IMR-90 (cell line): ENCODE results near the gene CASS4. TPM values are rescaled to one million over a fixed set of nuclear protein-coding genes. Genes with fewer than 3 reads are reported as not detected.

Source experiments
- ATAC-seq: fragments of 200-7000 bp; cut with Tn5 transposase; 2 replicates; pipeline ENCODE4 v1.9.1; 2020; ENCODE audit warnings: low read depth, mild to moderate bottlenecking, moderate library complexity
- BruUV-seq: library from RNA; stranded (reverse); fragments of 400-500 nt; replicated peaks from 2 replicates; lab custom pipeline; 2021; lab: Mats Ljungman, UMichigan
- CTCF ChIA-PET: fragments of 300-600 bp; formaldehyde crosslinking; extraction: SDS; loops from one replicate; lab custom pipeline; 2021; ENCODE audit warnings: antibody characterized with exemption; lab: Yijun Ruan, JAX
- POLR2A ChIA-PET: fragments of 300-600 bp; sonication (Branson Sonifier 250); formaldehyde crosslinking; loops from one replicate; lab custom pipeline; 2022; ENCODE audit warnings: antibody characterized with exemption; ENCODE audit not compliant: unreplicated experiment; lab: Charles Lee
- DNase-seq: peaks from one replicate; pipeline ENCODE4 v3.0.0; 2013
- H2AFZ ChIP-seq: replicated peaks from 2 replicates; pipeline ENCODE3; 2013; ENCODE audit warnings: low read length, mild to moderate bottlenecking; ENCODE audit not compliant: poor library complexity
- H2AK5ac ChIP-seq: 2 replicates; pipeline ENCODE4 v1.6.1; 2013; ENCODE audit warnings: low read depth, low read length, inconsistent platforms
- H2AK9ac ChIP-seq: replicated peaks from 2 replicates; pipeline ENCODE3; 2013; ENCODE audit warnings: mild to moderate bottlenecking, low read depth, low read length, moderate library complexity; ENCODE audit not compliant: poor library complexity
- H2BK120ac ChIP-seq: 2 replicates; pipeline ENCODE4 v1.6.1; 2013; ENCODE audit warnings: low read depth, low read length, inconsistent platforms
- H2BK15ac ChIP-seq: 3 replicates; pipeline ENCODE4 v1.6.1; 2013; ENCODE audit warnings: low read depth, low read length, inconsistent platforms
- H2BK20ac ChIP-seq: 2 replicates; pipeline ENCODE4 v1.6.1; 2013; ENCODE audit warnings: low read depth, mild to moderate bottlenecking, inconsistent platforms, low read length, moderate library complexity
- H2BK5ac ChIP-seq: 2 replicates; pipeline ENCODE4 v1.6.1; 2013; ENCODE audit warnings: mild to moderate bottlenecking, low read depth, low read length, inconsistent platforms; ENCODE audit not compliant: poor library complexity, severe bottlenecking
- H3K14ac ChIP-seq: replicated peaks from 2 replicates; pipeline ENCODE4 v1.6.1; 2013; ENCODE audit warnings: low read depth, low read length, inconsistent platforms
- H3K18ac ChIP-seq: 2 replicates; pipeline ENCODE4 v1.6.1; 2013; ENCODE audit warnings: low read depth, low read length, control low read depth
- H3K23ac ChIP-seq: 2 replicates; pipeline ENCODE4 v1.6.1; 2013; ENCODE audit warnings: low read depth, low read length, inconsistent platforms
- H3K27ac ChIP-seq: 2 replicates; pipeline ENCODE4 v1.5.1; 2013; ENCODE audit warnings: mild to moderate bottlenecking, control low read depth, low read length; ENCODE audit not compliant: insufficient read depth
- H3K27me3 ChIP-seq: 2 replicates; pipeline ENCODE4 v1.6.1; 2013; ENCODE audit warnings: low read length; ENCODE audit not compliant: control insufficient read depth, insufficient read depth
- H3K36me3 ChIP-seq: 2 replicates; pipeline ENCODE4 v1.6.1; 2013; ENCODE audit warnings: low read length, mixed read lengths; ENCODE audit not compliant: control insufficient read depth, insufficient read depth
- H3K4ac ChIP-seq: 2 replicates; pipeline ENCODE4 v1.6.1; 2013; ENCODE audit warnings: low read depth, low read length, inconsistent platforms
- H3K4me1 ChIP-seq: 2 replicates; pipeline ENCODE4 v1.6.1; 2013; ENCODE audit warnings: low read length, mixed read lengths; ENCODE audit not compliant: control insufficient read depth, insufficient read depth
- H3K4me2 ChIP-seq: 2 replicates; pipeline ENCODE4 v1.6.1; 2013; ENCODE audit warnings: low read depth, mild to moderate bottlenecking, control low read depth, low read length, moderate library complexity
- H3K4me3 ChIP-seq: 2 replicates; pipeline ENCODE4 v1.5.1; 2013; ENCODE audit warnings: low read depth, mild to moderate bottlenecking, control low read depth, low read length, moderate library complexity; ENCODE audit not compliant: insufficient read depth
- H3K56ac ChIP-seq: 2 replicates; pipeline ENCODE4 v1.6.1; 2013; ENCODE audit warnings: low read length, inconsistent platforms; ENCODE audit not compliant: insufficient read depth; ENCODE audit errors: extremely low read depth
- H3K79me1 ChIP-seq, 2 experiments: 2 replicates each; pipeline ENCODE4 v1.6.1; 2013; ENCODE audit warnings: low read length in 2 of 2, inconsistent platforms in 1 of 2, low read depth in 1 of 2
- H3K9ac ChIP-seq: 2 replicates; pipeline ENCODE4 v1.6.1; 2013; ENCODE audit warnings: low read depth, low read length, control low read depth
- H3K9me1 ChIP-seq: 2 replicates; pipeline ENCODE4 v1.6.1; 2013; ENCODE audit warnings: low read length, inconsistent platforms; ENCODE audit not compliant: insufficient read depth
- H3K9me3 ChIP-seq: 2 replicates; pipeline ENCODE4 v1.6.1; 2013; ENCODE audit warnings: low read length; ENCODE audit not compliant: control insufficient read depth, insufficient read depth
- H4K20me1 ChIP-seq: 2 replicates; pipeline ENCODE4 v1.6.1; 2013; ENCODE audit warnings: low read length, inconsistent platforms; ENCODE audit not compliant: insufficient read depth
- H4K5ac ChIP-seq: 2 replicates; pipeline ENCODE4 v1.6.1; 2013; ENCODE audit warnings: mild to moderate bottlenecking, low read depth, low read length, control low read depth
- H4K8ac ChIP-seq, 2 experiments: 2 replicates each; pipeline ENCODE4 v1.6.1; 2013; ENCODE audit warnings: low read depth in 2 of 2, low read length in 2 of 2, control low read depth in 1 of 2, inconsistent platforms in 1 of 2
- H4K91ac ChIP-seq: 2 replicates; pipeline ENCODE4 v1.6.1; 2013; ENCODE audit warnings: low read depth, low read length, inconsistent platforms; ENCODE audit not compliant: insufficient read depth
- BHLHE40 ChIP-seq: fragments of 150-350 bp; IDR thresholded peaks from 2 replicates; pipeline ENCODE4 v1.6.1; 2016; ENCODE audit warnings: mild to moderate bottlenecking, low read depth, low read length
- CEBPB ChIP-seq: IDR thresholded peaks from 2 replicates; pipeline ENCODE4 v1.6.1; 2012; ENCODE audit warnings: low read depth, low read length, improper control_type of control experiment
- CHD1 ChIP-seq: IDR thresholded peaks from 2 replicates; pipeline ENCODE4 v1.6.1; 2012; ENCODE audit warnings: low read depth, low read length, improper control_type of control experiment
- CTCF ChIP-seq: conservative IDR thresholded peaks from 2 replicates; pipeline ENCODE4 v1.5.1; 2012; ENCODE audit warnings: mild to moderate bottlenecking, low read depth, low read length, improper control_type of control experiment
- ELK1 ChIP-seq: fragments of 150-350 bp; IDR thresholded peaks from 2 replicates; pipeline ENCODE4 v1.6.1; 2016; ENCODE audit warnings: low read depth, mild to moderate bottlenecking, low read length, moderate library complexity, borderline replicate concordance
- FOS ChIP-seq: fragments of 150-350 bp; IDR thresholded peaks from 2 replicates; pipeline ENCODE4 v1.6.1; 2016; ENCODE audit warnings: low read depth, low read length
- MAFK ChIP-seq: IDR thresholded peaks from 2 replicates; pipeline ENCODE4 v1.6.1; 2012; ENCODE audit warnings: low read depth, low read length, improper control_type of control experiment
- MAZ ChIP-seq: IDR thresholded peaks from 2 replicates; pipeline ENCODE4 v1.6.1; 2012; ENCODE audit warnings: low read depth, mild to moderate bottlenecking, low read length, improper control_type of control experiment, moderate library complexity, borderline replicate concordance
- MXI1 ChIP-seq: IDR thresholded peaks from 2 replicates; pipeline ENCODE4 v1.6.1; 2012; ENCODE audit warnings: low read depth, mild to moderate bottlenecking, low read length, moderate library complexity, borderline replicate concordance
- NFE2L2 ChIP-seq: fragments of 150-350 bp; IDR thresholded peaks from 2 replicates; pipeline ENCODE4 v1.6.1; 2016; ENCODE audit warnings: low read depth, mild to moderate bottlenecking, low read length
- POLR2A ChIP-seq: IDR thresholded peaks from 2 replicates; pipeline ENCODE4 v1.6.1; 2012; ENCODE audit warnings: mild to moderate bottlenecking, low read depth, low read length
- RAD21 ChIP-seq: IDR thresholded peaks from 2 replicates; pipeline ENCODE4 v1.6.1; 2012; ENCODE audit warnings: low read length, improper control_type of control experiment
- RCOR1 ChIP-seq: IDR thresholded peaks from 2 replicates; pipeline ENCODE4 v1.6.1; 2012; ENCODE audit warnings: mild to moderate bottlenecking, low read length, improper control_type of control experiment; ENCODE audit not compliant: insufficient replicate concordance
- RFX5 ChIP-seq: IDR thresholded peaks from 2 replicates; pipeline ENCODE4 v1.8.0; 2012; ENCODE audit warnings: low read depth, mild to moderate bottlenecking, low read length, moderate library complexity
- SMC3 ChIP-seq: fragments of 150-350 bp; IDR thresholded peaks from 2 replicates; pipeline ENCODE4 v1.6.1; 2016; ENCODE audit warnings: low read depth, mild to moderate bottlenecking, antibody characterized with exemption, low read length, moderate library complexity
- USF2 ChIP-seq: fragments of 150-350 bp; IDR thresholded peaks from 2 replicates; pipeline ENCODE4 v1.6.1; 2017; ENCODE audit warnings: mild to moderate bottlenecking, antibody characterized with exemption, low read length, low read depth
- WGBS, 2 experiments: methylation state at CpG; one replicate each; pipeline versions ENCODE4 v1.1.5 to v1.1.7; 2013; ENCODE audit warnings: missing lambda C conversion rate in 2 of 2; ENCODE audit not compliant: insufficient read length in 1 of 2; ENCODE audit errors: extremely low coverage in 2 of 2; 5-methylcytosine and 5-hydroxymethylcytosine counted together
- dilution Hi-C: fragments of 300-500 bp; cut with HindIII; formaldehyde crosslinking; loops from one replicate; pipeline ENCODE4 v1.14.3; 2018; ENCODE audit warnings: low sequenced_read_pairs; ENCODE audit not compliant: unreplicated experiment
- in situ Hi-C: fragments of 300-500 bp; cut with MboI; formaldehyde crosslinking; loops from 3 replicates; pipeline ENCODE4 v1.14.3; 2019; ENCODE audit warnings: low sequenced_read_pairs, inconsistent platforms, mixed read lengths
- intact Hi-C: fragments of 100-400 bp; cut with micrococcal nuclease; formaldehyde crosslinking; loops from 2 replicates; pipeline ENCODE4 v1.10.0; 2022
- polyA plus RNA-seq, 3 experiments: library from polyadenylated mRNA; depleted of rRNA; stranded (reverse); fragments of >200 nt; gene quantifications; 2 replicates each; pipeline ENCODE4 v1.2.3, GENCODE V29; 2012; ENCODE audit warnings: low replicate concordance in 1 of 3
- total RNA-seq: library from RNA; depleted of rRNA; stranded (reverse); fragments of >200 nt; gene quantifications from 2 replicates; pipeline ENCODE4 v1.2.3, GENCODE V29; 2012

The CASS4 gene
- total and polyA plus RNA-seq, 2 of the 4 experiments (the other 2 are of a cell fraction), result 25.8 to 26.5 TPM

- Histone ChIP-seq H3K56ac (no peak overlapping the region), H3K4me3 (no peak overlapping the region), H3K9me1 (peaks cover 9% of the 10 kb centered on the region), H3K4me1 (no peaks in the 10 kb centered on the region), H3K14ac (no peak overlapping the region), H3K23ac (no peak overlapping the region), H2BK20ac (no peak overlapping the region), H4K8ac (no peak overlapping the region), H2BK5ac (no peak overlapping the region), H3K9ac (no peak overlapping the region), H2AK5ac (no peak overlapping the region), H2BK120ac (0 out of 2 replicates have a peak overlapping the region, but pooled peaks have one; percentile 19), H2AFZ (no peak overlapping the region), H3K4ac (no peak overlapping the region), H2BK15ac (no peak overlapping the region), H2AK9ac (no peak overlapping the region), H3K4me2 (no peak overlapping the region), H3K79me1 (peaks cover 39 to 49% of the 10 kb centered on the region in 2 experiments), H3K36me3 (peaks cover 15% of the 10 kb centered on the region), H4K5ac (0 out of 2 replicates have a peak overlapping the region, but pooled peaks have one; percentile 6), H4K91ac (no peak overlapping the region), H3K27ac (no peak overlapping the region), H3K18ac (no peak overlapping the region; the same call in 1 of the 2 replicates), H4K20me1 (no peaks in the 10 kb centered on the region), H3K9me3 (no peaks in the 10 kb centered on the region), H3K27me3 (no peaks in the 10 kb centered on the region)
- DNase-seq, result no peak
- intact Hi-C loops, result no loop called here
- no TSS peak for BruUV-seq
- dilution Hi-C loops, result no loop called here
- 83% methylated on average over 1 of the region's 1 CpG; no CpG with 5 or more reads in 1 of the 2 experiments for WGBS, 2 experiments
- in situ Hi-C loops, result loop anchor here (25.0 kb wide), 1 partner anchor 414 kb away; no protein-coding TSS in a partner anchor
- no peak for ATAC-seq
- ChIA-PET CTCF (interaction anchor here (0.6 to 0.7 kb wide), 2 partner anchors 8 to 10 kb away, joined by 3 read pairs; no protein-coding TSS in a partner anchor), POLR2A (interaction anchor here (0.5 kb wide), 1 partner anchor 81 kb away, joined by 3 read pairs; no protein-coding TSS in a partner anchor)
- TF ChIP-seq CEBPB (no peak), ELK1 (no peak), USF2 (no peak), POLR2A (no peak), MAFK (no peak), MXI1 (no peak), BHLHE40 (no peak), RAD21 (no peak), RFX5 (no peak), CTCF (no peak), SMC3 (no peak), NFE2L2 (no peak), FOS (no peak), MAZ (no peak), CHD1 (no peak), RCOR1 (no peak)
These were observed 39.2 kb upstream of the CASS4 start for GRCh38 chr20:56372850-56373249.
